Smooth muscle cell (in vitro differentiated cells): Measurements from ENCODE around the gene SIAH2. TPM values are rescaled to one million over a fixed set of nuclear protein-coding genes. Genes with fewer than 3 reads are reported as not detected.
A peak's percentile ranks its signal among the peaks of the same experiment; 100 is the strongest.

Source experiments
- DNase-seq: peaks from one replicate; lab custom pipeline; 2025; ENCODE audit not compliant: unreplicated experiment; lab: John Stamatoyannopoulos, UW
- H2AFZ ChIP-seq: fragments of 200-600 bp; sonication (generic); 2 replicates; pipeline ENCODE4 v1.6.0; 2016; ENCODE audit warnings: antibody characterized with exemption, low read depth, mild to moderate bottlenecking
- H3F3A ChIP-seq: fragments of 200-600 bp; sonication (generic); 2 replicates; pipeline ENCODE4 v1.6.0; 2017; ENCODE audit warnings: antibody characterized with exemption, low read depth
- H3K27ac ChIP-seq: fragments of 200-600 bp; sonication (generic); 2 replicates; pipeline ENCODE4 v1.5.1; 2016; ENCODE audit warnings: low read depth, mild to moderate bottlenecking
- H3K27me3 ChIP-seq: fragments of 200-600 bp; sonication (generic); 2 replicates; pipeline ENCODE4 v1.6.1; 2016; ENCODE audit warnings: low read depth, mild to moderate bottlenecking
- H3K36me3 ChIP-seq: fragments of 200-600 bp; sonication (generic); 2 replicates; pipeline ENCODE4 v1.5.1; 2016; ENCODE audit warnings: low read depth
- H3K4me1 ChIP-seq: fragments of 200-600 bp; sonication (generic); 2 replicates; pipeline ENCODE4 v1.5.1; 2016; ENCODE audit warnings: low read depth
- H3K4me2 ChIP-seq: fragments of 200-600 bp; sonication (generic); 2 replicates; pipeline ENCODE4 v1.6.0; 2016; ENCODE audit warnings: mild to moderate bottlenecking
- H3K4me3 ChIP-seq: fragments of 200-600 bp; sonication (generic); 2 replicates; pipeline ENCODE4 v1.5.1; 2016; ENCODE audit warnings: mild to moderate bottlenecking
- H3K79me2 ChIP-seq: fragments of 200-600 bp; sonication (generic); 2 replicates; pipeline ENCODE4 v1.6.0; 2016; ENCODE audit warnings: low read depth, mild to moderate bottlenecking
- H3K9ac ChIP-seq: fragments of 200-600 bp; sonication (generic); 2 replicates; pipeline ENCODE4 v1.6.0; 2016; ENCODE audit warnings: low read depth
- H3K9me3 ChIP-seq: fragments of 200-600 bp; sonication (generic); replicated peaks from 2 replicates; pipeline ENCODE4 v1.5.1; 2016; ENCODE audit warnings: low read depth
- H4K20me1 ChIP-seq: fragments of 200-600 bp; sonication (generic); 2 replicates; pipeline ENCODE4 v1.6.0; 2016; ENCODE audit warnings: low read depth
- CTCF ChIP-seq: fragments of 200-600 bp; sonication (generic); IDR thresholded peaks from 2 replicates; pipeline ENCODE4 v1.5.1; 2017; ENCODE audit warnings: borderline replicate concordance, mild to moderate bottlenecking, antibody characterized with exemption; ENCODE audit not compliant: insufficient read depth, poor library complexity, severe bottlenecking
- WGBS: methylation state at CpG from one replicate; pipeline ENCODE4 v1.1.7; 2016; ENCODE audit warnings: low lambda C conversion rate; 5-methylcytosine and 5-hydroxymethylcytosine counted together
- polyA plus RNA-seq: library from polyadenylated mRNA; unstranded; fragments of >200 nt; fragmentation: Nextera tagmentation; extraction: Ambion mirVana; gene quantifications from 2 replicates; pipeline ENCODE4 v1.2.1, GENCODE V29; 2016
- total RNA-seq: library from RNA; depleted of rRNA; stranded (reverse); fragments of >200 nt; gene quantifications from 2 replicates; pipeline ENCODE4 v1.2.3, GENCODE V29; 2014

The SIAH2 gene
- total and polyA plus RNA-seq, 2 experiments from 2014 or later = 43.9 to 44.9 TPM

GRCh38 chr3:150738688-150739087 lies 24.3 kb downstream of the SIAH2 start:
- peak overlapping the region; percentile 80 for H3K27ac ChIP-seq
- no peak for DNase-seq
- no peaks in the 10 kb centered on the region for H3K36me3 ChIP-seq

DNA sequence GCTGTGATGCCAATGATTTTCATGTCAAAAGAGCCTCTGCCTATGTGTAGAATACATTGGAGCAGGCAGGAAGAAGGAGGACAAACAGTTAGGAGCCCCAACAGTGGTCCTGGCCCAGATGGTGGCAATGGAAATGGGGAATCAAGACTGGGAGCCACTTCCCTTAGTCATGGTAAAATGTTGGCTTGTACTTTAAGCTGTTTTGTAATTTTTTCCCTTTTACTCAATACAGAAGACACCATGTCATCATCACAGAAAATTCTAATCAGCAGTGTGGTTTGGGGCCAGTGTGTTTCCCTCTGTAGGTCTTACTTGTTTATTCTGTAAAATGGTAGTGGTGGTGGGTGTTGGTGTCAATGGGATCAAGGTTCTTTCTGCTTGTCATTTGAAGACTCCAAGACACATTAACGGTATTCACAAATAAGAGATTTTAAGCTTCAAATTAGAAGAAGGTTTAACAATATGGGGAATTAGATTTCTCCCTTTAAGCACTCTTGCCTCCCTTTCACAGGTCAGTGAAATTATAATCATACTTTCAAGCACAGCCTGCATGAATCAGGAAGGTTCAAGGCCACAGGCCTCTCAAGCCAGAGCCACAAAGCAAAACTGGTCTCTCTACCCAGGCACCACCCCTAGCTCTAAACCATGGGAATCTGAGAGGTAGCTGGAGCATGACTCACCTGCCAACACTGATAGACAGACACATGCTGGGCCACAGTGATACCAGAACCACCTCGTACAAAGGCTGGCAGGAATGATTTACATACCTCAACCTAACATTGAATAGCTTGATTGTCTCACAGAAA lies 24.9 kb downstream of the SIAH2 start:
- Histone ChIP-seq H3K27me3 (no peaks in the 10 kb centered on the region), H4K20me1 (peaks cover 26% of the 10 kb centered on the region), H3K9ac (peak overlapping the region; percentile 3), H3K4me1 (peaks cover 8% of the 10 kb centered on the region), H3K9me3 (no peaks in the 10 kb centered on the region), H3F3A (peaks cover 35% of the 10 kb centered on the region), H3K79me2 (peaks cover 12% of the 10 kb centered on the region), H3K27ac (peak overlapping the region; percentile 80), H3K36me3 (no peaks in the 10 kb centered on the region), H2AFZ (no peak overlapping the region), H3K4me2 (peak overlapping the region; percentile 22), H3K4me3 (no peak overlapping the region)
- 25% methylated on average over 2 of the region's 2 CpGs for WGBS
- TF ChIP-seq CTCF = no peak
- no peak for DNase-seq

More at GRCh38 chr3:150738688-150739087, 24.3 kb downstream of the SIAH2 start:
- peak overlapping the region; percentile 22 for H3K4me2 ChIP-seq
- no peak overlapping the region for H3K4me3 ChIP-seq
- peaks cover 36% of the 10 kb centered on the region for H3F3A ChIP-seq
- no peak overlapping the region for H2AFZ ChIP-seq
- H3K27me3 ChIP-seq = no peaks in the 10 kb centered on the region
- peaks cover 6% of the 10 kb centered on the region for H3K4me1 ChIP-seq
- peaks cover 13% of the 10 kb centered on the region for H3K79me2 ChIP-seq
- no peaks in the 10 kb centered on the region for H3K9me3 ChIP-seq
- no peak for TF ChIP-seq CTCF
- 21% methylated on average over 4 of the region's 4 CpGs for WGBS
- H4K20me1 ChIP-seq = peaks cover 32% of the 10 kb centered on the region
- H3K9ac ChIP-seq = peak overlapping the region; percentile 3

DNA sequence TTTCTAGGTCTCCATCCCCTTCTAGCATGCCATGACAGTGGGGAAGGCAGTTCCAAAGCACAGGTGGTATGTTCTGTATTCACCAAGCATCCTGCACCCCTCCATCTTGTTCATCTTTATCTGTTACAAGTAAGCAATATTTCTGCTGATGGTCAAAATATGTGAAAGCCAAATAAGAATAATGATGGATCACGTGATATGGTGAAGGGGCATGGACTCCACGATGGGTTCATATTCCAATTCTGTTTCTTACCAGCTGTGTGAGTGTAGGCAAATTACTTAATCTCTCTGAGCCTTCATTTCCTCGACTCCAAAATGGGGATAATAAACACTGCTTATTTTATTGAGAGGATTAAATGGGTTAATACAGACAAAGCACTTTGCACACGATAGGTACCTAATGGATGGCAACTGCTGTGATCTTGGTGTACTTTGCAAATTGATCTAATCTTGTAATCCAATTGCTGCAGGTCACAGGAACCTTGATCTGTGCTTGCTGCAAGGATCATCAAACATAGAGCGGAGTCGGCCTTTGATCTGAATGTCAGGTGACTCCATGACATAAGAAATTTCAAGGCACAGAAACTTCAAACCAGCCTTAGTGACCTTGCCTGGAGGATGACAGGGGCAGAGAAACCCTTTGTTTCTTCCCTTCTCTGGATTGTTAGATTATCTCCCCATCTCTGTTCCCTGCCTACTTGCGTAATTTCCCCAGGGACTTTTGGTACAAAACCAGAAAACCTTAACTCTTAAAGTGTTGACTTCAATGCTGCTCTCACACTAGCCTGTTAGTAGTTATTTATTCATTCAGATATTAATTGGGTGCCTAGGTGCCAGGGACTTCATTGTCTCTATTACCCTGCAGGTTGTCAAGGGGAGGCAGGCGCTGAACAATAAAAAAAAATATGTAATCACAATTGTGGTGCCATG lies 25.8 kb downstream of the SIAH2 start:
- Histone ChIP-seq H3K4me1 (peaks cover 8% of the 10 kb centered on the region), H3K36me3 (no peaks in the 10 kb centered on the region), H3K9ac (no peak overlapping the region), H3K4me3 (no peak overlapping the region), H3K27ac (peak overlapping the region; percentile 80), H3K27me3 (no peaks in the 10 kb centered on the region), H3K9me3 (no peaks in the 10 kb centered on the region), H4K20me1 (peaks cover 17% of the 10 kb centered on the region), H3K79me2 (peaks cover 2% of the 10 kb centered on the region), H2AFZ (no peak overlapping the region), H3K4me2 (peak overlapping the region; percentile 22), H3F3A (peaks cover 35% of the 10 kb centered on the region)
- no peak for TF ChIP-seq CTCF
- DNase-seq = no peak
- WGBS = 76% methylated on average over 8 of the region's 8 CpGs
